HG03432 (cell line): ENCODE data around the gene RLF.

Source experiments
- ATAC-seq: cut with Tn5 transposase; IDR thresholded peaks from one replicate; pipeline ENCODE4 v1.9.1; 2021; ENCODE audit warnings: mild to moderate bottlenecking, moderate library complexity; ENCODE audit not compliant: unreplicated experiment

RLF gene

GRCh38 chr1:40161125-40161887 lies at the start of gene RLF:
Gene RLF, plus strand, starts transcription at chr1:40161387. Its CDS starts 13 bp downstream, at chr1:40161400.
- ATAC-seq = peak; percentile 95

DNA sequence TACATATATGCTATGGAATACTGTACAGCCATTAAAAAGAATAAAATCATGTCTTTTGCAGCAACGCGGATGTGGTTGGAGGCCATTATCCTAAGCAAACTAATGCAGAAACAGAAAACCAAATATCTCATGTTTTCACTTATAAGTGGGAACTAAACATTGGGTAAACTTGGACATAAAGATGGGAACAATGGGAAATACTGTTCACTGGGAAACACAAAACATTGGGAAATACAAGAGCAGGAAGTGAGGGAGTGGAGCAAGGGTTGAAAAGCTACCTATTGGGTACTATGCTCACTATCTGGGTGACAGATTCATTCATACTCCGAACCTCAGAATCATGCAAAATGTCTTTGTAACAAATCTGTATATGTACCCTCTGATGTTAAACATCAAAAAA lies 46.8 kb upstream of the RLF start:
- no peak for ATAC-seq

DNA sequence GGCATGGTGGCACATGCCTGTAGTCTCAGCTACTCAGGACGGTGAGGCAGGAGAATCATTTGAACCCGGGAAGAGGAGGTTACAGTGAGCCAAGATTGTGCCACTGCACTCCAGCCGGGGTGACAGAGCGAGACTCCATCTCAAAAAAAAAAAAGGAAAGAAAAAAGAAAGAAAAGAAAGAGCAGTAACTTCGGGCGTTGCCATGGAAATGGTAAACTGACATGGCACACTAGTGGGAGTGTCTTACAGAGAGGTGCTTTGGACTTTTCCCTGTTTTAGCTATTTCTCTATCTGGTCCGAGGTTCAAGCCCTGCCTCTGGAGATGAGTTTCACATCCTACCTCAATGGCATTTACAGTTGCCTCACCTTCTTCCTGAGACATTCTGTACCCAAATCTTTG lies 41.1 kb upstream of the RLF start:
- ATAC-seq = no peak

DNA sequence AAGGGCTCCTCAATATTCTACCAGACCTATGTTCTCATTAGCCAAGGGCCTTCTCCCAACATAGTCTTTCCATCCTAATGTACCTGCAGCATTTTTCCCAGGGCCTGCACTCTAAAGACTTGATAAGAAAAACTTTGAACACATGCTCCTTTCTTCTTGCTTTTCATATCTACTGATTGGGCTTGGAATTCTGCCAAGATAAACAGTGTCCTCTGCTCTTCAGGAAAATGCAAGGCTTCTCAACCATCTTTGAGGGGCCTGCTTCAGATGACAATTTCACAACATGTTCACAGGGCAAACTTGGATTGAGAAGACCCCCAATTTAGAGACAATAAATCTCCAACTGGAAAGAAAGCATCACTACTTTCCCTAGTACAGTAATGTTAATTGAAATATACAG lies 38.3 kb upstream of the RLF start:
- no peak for ATAC-seq

GRCh38 chr1:40130892-40131291 lies 30.3 kb upstream of the RLF start:
- no peak for ATAC-seq

DNA sequence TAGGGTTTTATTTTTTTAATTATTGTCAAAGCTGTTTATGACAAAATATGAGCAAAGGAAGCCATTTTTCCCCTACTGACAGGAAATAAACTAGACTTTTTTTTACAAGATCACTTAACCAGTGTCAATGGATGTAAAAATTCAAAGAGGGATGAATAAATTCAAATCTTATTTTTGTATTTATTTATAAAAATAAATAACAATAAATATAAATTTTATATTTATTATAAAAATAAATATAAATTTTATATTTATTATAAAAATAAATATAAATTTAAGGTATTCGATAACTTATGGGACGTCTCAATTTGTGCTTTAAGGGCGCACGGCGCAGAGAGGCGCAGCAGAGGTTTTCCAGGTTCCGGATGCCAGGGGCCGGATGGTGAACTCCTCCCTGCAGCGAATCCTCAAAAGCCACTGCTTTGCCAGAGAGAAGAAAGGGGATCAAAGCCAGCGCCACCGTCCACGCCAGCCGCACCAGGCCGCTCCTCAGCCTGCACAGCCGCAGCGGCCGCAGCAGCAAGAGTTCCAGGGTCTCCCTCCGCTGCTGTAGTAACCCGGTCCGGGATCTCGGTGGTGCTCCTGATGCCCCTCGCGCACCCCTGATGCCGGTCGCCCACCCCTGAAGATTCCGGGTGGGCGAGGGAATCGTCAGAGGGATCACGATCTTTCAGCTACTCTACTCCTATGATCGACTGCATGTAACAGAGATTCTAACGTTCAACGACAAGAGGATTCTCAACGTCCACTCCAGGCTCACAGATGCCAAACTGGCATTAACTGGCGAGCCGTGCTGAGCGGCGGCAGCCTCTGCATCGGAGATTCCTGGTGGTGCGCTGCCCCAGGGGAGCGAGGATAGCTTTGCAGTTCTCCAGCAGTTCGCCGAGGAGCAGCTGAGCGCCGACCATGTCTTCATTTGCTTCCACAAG lies 28.5 kb upstream of the RLF start:
- no peak for ATAC-seq

GRCh38 chr1:40133312-40133665 lies 27.9 kb upstream of the RLF start:
- ATAC-seq = no peak

- ATAC-seq = no peak
These were observed 27.3 kb upstream of the RLF start for GRCh38 chr1:40133839-40134238.

DNA sequence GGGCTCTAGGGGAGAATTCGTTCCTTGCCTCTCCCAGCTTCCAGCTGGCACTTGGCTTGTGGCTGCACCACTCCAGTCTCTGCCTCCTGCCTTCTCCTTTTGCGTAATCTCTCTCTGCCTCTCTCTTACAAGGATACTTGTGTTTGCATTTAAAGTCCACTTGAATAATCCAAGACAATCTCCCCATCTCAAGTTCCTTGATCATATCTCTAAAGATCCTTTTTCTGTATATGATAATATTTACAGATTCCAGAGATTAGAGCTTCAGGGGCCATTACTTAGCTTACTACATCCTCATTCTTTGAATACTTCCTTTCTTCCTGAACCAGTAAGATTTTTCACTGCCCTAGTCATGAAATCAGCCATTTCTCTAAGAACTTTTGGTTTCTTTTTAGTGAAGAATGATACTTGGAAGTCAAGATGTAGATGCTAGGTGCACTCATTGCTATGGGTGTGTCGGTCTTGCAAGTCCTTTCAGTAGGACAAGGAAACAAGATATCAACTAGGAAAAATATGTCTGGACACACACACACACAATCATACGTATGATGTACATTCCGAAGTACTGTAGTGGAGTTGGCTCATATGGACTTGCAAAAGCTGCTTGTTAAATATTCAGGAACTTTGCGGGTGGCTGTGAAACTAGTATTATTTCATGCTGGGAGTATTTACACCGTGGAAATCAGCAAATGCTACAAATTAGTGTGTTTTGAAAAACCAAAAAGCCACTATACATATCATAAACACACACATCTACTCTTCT lies 20.8 kb upstream of the RLF start:
- ATAC-seq = no peak

GRCh38 chr1:40141878-40142535 lies 19.2 kb upstream of the RLF start:
- ATAC-seq = no peak

DNA sequence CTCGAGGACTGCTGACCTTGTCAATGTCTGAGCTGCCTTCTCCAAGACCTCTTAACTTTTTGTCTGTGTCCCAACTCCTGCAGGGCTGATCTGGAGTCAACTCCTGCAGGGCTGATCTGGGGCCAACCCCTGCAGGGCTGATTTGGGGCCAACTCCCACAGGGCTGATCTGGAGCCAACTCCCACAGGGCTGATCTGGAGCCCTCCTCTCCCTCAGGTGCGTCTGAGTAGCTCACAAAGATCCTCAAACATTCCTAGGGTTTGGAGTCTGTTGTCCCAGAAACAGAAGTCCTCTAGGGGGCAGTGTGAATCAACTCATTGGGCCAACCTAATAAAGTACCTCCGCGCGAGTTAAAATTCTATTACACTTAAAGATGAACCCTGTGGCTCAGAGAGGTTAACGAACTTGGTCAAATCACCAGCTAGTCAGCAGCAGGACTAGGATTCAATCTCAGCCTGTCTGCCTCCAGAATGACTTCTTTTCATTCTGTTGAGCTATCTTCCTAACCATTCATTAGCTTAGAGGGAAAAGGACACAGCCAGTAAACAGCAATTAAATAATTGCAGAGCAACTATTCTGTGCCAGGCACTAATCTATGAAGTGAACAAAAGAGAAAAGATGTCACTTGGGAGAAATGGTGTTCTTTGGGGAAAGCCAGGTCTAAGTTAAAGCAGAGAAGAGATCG lies 17.2 kb upstream of the RLF start:
- no peak for ATAC-seq

DNA sequence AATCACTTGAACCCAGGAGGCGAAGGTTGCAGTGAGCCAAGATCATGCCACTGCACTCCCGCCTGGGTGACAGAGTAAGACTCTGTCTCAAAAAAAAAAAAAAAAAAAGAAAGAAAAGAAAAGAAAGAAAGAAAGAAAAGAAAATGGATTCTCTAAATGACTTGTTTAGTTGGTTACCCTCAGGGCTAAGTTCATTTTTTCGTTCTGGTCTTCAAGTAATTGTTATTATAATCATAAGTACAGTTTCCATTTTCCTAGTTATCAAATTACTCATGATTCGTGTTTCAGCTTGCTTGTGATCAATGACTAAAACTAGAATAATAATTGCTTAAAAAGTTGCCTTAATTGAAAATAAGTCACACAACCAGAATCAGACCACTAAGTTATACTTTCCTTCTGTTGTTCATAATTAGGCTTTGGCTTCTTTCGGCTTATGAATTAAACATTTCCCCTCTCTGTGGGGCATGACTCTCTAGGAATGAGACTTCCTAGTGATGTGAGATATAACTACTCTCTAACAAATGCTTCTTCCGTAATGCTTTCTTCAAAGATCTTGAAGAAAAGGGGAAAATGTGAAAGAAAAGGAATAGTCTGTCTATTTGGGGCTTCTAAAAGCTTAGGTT lies 9.6 kb upstream of the RLF start:
- ATAC-seq = no peak

GRCh38 chr1:40153073-40153770 lies 8.0 kb upstream of the RLF start:
- ATAC-seq = peak; percentile 60

DNA sequence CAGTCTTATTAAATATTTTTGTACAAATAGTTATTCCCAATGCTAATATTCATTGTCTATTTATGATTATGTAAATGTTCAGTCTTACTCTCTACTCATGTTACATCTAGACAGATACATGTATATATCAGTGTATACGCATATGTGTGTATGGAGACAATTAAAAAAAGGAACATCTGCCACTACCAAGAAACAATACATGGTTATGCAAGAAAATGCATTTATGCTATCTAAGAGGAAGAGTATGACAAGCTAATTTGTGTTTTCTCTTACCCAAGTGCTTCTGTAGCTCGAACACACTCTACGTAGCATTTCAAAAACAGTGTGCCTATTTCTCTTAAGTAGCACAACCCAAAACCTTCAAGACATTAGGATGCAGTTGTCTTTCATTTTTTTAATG lies 6.1 kb upstream of the RLF start:
- no peak for ATAC-seq

DNA sequence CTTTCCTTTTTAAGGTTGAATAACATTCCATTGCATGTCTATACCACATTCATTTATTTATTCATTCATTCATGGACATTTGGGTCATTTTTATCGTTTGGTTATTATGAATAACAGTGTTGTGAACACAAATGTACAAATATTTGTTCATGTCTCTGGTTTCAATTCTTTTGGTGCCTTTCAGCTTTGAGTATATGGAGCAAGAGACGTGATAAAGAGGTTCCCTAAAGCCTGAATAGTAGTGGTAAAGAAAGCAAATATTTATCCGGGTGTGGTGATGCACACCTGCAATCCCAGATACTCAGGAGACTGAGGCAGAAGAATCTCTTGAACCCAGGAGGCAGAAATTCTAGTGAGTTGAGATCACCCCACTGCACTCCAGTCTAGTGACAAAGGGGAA lies 5.3 kb upstream of the RLF start:
- ATAC-seq = no peak

GRCh38 chr1:40160806-40161124 lies 422 bp upstream of the RLF start:
- no peak for ATAC-seq

- ATAC-seq = no peak
These were observed 756 bp downstream of the RLF start for GRCh38 chr1:40161888-40162397.

DNA sequence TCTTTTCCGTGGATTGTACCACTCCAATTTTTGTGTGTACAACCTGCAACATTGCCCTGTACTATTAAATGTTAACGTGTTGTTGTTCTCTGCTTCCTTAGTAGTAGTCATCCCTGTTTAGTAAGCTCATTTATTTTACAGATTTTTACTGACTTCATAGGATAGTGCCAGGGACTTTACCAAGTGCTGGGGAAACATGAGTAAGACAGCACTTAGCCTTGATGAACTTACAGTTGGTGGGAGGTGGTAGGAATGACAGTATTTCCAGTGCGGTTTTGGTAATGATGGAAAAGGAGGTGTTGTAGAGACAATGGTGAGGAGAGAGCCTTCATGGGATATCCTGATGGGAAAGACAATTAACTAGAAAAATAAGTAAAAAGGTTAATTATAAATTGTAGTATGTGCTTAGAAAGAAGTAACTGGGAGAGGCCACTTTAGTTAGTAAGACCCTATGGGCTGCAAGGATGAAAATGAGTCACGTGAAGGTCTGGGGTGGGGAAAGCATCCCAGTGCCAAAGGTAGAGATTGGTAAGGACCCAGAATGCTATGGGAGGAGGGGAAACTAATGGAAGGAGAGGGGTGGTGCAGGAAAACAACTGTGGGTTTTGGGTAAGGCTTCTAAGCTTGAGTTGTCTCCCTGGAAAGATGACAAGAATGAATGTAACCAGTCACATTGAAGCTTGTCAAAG lies 1.7 kb downstream of the RLF start:
- no peak for ATAC-seq

GRCh38 chr1:40167317-40167716 lies 6.1 kb downstream of the RLF start:
- ATAC-seq = no peak
